Glomerular endothelial cell (primary cell): Measurements from ENCODE around the gene BLOC1S2. TPM values are rescaled to one million over a fixed set of nuclear protein-coding genes. Genes with fewer than 3 reads are reported as not detected.

Experiments used
- total RNA-seq: library from RNA; depleted of rRNA; stranded (reverse); fragments of >200 nt; gene quantifications from 2 replicates; pipeline ENCODE4 v1.2.3, GENCODE V29; 2015

The BLOC1S2 gene
- total RNA-seq, 1 donor from 2014 or later: 33.7 TPM

Other genes with a start within 250 kb of the BLOC1S2 start
- gene CPN1, start 204.8 kb downstream of the BLOC1S2 start, total RNA-seq: not detected in 2 replicates
- gene ERLIN1, start 100.7 kb downstream of the BLOC1S2 start, total RNA-seq: 23.6 and 35.7 TPM in 2 replicates
- gene CHUK, start 57.1 kb downstream of the BLOC1S2 start, total RNA-seq: 8.8 and 12.9 TPM in 2 replicates
- 14.2 and 28.3 TPM in 2 replicates for gene CWF19L1, start 19.0 kb downstream of the BLOC1S2 start, total RNA-seq
- gene PKD2L1, start 43.5 kb upstream of the BLOC1S2 start, total RNA-seq: not detected in 2 replicates
- gene SCD, start 60.6 kb upstream of the BLOC1S2 start, total RNA-seq: 140 and 142 TPM in 2 replicates
- gene WNT8B, start 176.3 kb upstream of the BLOC1S2 start, total RNA-seq: not detected in 2 replicates
- gene SEC31B, start 233.2 kb upstream of the BLOC1S2 start, total RNA-seq: 2.8 and 11.6 TPM in 2 replicates
- gene NDUFB8, start 243.2 kb upstream of the BLOC1S2 start, total RNA-seq: 125 and 141 TPM in 2 replicates
- 6.1 and 9.9 TPM in 2 replicates for gene HIF1AN, start 249.3 kb upstream of the BLOC1S2 start, total RNA-seq